Right atrium auricular region (tissue), 2 donors: Measurements from ENCODE around the gene MAFG. TPM values are rescaled to one million over a fixed set of nuclear protein-coding genes. Genes with fewer than 3 reads are reported as not detected.

Experiments used
- DNase-seq: peaks from one replicate; pipeline ENCODE4 v3.0.0-alpha.2; 2019; ENCODE audit warnings: low spot score
- H3K27ac ChIP-seq, 2 donors: fragments of 200-600 bp; sonication (generic); 1 replicate in 1 of 2; 2 replicates in 1 of 2; pipeline ENCODE4 v1.5.1; 2016 to 2019
- H3K27me3 ChIP-seq, 2 donors: fragments of 200-600 bp; sonication (generic); one replicate each; pipeline versions ENCODE4 v1.5.1 to v1.6.0; 2017 to 2019
- H3K36me3 ChIP-seq: fragments of 200-600 bp; sonication (generic); one replicate; pipeline ENCODE4 v1.5.1; 2016
- H3K4me1 ChIP-seq, 2 donors: fragments of 200-600 bp; sonication (generic); one replicate each; pipeline versions ENCODE4 v1.5.1 to v1.6.0; 2017 to 2019
- H3K4me3 ChIP-seq, 2 donors: fragments of 200-600 bp; sonication (generic); 1 replicate in 1 of 2; 2 replicates in 1 of 2; pipeline ENCODE4 v1.5.1; 2017 to 2019; ENCODE audit warnings: mild to moderate bottlenecking in 1 of 2, moderate library complexity in 1 of 2
- H3K9me3 ChIP-seq, 2 donors: fragments of 200-600 bp; sonication (generic); one replicate each; pipeline ENCODE4 v1.5.1; 2019
- total RNA-seq, 2 donors: library from RNA; depleted of rRNA; stranded (reverse); fragments of >200 nt; gene quantifications; one replicate each; pipeline ENCODE4 v1.1.0, GENCODE V29; 2016
- TF ChIP-seq, protein P1 (sequence below), 2 donors: fragments of 200-600 bp; sonication (generic); IDR thresholded peaks; one replicate each; pipeline ENCODE4 v1.5.1; 2019; ENCODE audit warnings: antibody characterized with exemption in 2 of 2

MAFG gene
- total RNA-seq, 2 donors from 2014 or later: 21.8 to 26.5 TPM

DNA sequence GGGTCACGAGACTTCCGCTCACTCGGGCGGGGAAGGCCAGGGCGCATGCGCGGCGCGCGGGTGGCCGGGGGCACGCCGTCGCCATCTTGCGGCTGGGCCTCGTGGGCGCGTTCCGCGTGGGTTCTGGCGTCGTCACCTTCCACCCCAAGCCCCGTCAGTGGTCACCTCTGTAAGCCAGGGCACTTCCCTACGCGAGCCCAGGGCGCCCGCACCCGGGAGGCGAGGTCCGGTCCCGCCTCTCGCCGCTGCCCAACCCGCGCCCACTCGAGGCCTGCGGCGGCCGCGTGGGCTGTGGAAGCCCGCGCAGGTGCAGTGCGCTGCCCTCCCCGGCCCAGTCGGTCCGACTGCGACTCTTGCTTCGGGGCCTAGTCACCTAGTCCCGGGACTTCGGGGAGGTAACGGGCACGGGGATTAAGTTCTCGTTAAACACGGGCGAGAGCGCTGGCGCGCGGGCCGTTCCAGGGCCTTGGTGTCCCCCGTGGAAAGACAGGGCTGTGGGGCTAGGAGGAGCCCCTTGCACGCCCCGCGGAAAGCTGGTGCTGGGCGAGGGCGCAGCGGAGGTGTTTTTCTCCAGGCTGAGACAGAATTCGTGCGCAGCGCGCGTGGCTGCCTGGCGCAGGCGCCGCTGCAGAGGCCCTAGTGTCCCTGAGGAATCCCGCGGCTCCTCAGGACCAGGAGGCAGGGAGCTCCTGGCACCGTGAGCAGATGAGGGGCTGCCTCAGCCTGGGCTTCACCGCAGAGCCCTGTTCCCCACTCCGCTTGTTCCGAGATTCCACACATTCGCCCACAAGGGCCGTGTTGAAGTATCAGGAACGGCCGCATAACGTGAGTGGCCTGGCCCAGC, 55.9 kb downstream of the MAFG start:
- DNase-seq: peak; percentile 95
- H3K4me1 ChIP-seq: peaks cover 0 to 50% of the 10 kb centered on the region in 2 donors
- H3K9me3 ChIP-seq: no peaks in the 10 kb centered on the region
- no peaks in the 10 kb centered on the region for H3K27me3 ChIP-seq
- H3K4me3 ChIP-seq: peak overlapping the region; percentile 63 to 81
- TF ChIP-seq, protein P1, sequence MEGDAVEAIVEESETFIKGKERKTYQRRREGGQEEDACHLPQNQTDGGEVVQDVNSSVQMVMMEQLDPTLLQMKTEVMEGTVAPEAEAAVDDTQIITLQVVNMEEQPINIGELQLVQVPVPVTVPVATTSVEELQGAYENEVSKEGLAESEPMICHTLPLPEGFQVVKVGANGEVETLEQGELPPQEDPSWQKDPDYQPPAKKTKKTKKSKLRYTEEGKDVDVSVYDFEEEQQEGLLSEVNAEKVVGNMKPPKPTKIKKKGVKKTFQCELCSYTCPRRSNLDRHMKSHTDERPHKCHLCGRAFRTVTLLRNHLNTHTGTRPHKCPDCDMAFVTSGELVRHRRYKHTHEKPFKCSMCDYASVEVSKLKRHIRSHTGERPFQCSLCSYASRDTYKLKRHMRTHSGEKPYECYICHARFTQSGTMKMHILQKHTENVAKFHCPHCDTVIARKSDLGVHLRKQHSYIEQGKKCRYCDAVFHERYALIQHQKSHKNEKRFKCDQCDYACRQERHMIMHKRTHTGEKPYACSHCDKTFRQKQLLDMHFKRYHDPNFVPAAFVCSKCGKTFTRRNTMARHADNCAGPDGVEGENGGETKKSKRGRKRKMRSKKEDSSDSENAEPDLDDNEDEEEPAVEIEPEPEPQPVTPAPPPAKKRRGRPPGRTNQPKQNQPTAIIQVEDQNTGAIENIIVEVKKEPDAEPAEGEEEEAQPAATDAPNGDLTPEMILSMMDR (IDR thresholded peaks at IDR 0.05): peak in 1 of 2 donors; percentile 68
- peak overlapping the region; percentile 93 to 95 for H3K27ac ChIP-seq
- H3K36me3 ChIP-seq: peaks cover 26% of the 10 kb centered on the region

- H3K4me1 ChIP-seq: peaks cover 0 to 56% of the 10 kb centered on the region in 2 donors
- TF ChIP-seq, protein P1 (IDR thresholded peaks at IDR 0.05): no peak
- no peaks in the 10 kb centered on the region for H3K27me3 ChIP-seq
Observed at GRCh38 chr17:81870981-81871386, 56.6 kb downstream of the MAFG start, which contains the start of gene ARHGDIA. Gene ARHGDIA (minus strand): TSS chr17:81871337. CDS start chr17:81869930, 1,407 bp downstream.

DNA sequence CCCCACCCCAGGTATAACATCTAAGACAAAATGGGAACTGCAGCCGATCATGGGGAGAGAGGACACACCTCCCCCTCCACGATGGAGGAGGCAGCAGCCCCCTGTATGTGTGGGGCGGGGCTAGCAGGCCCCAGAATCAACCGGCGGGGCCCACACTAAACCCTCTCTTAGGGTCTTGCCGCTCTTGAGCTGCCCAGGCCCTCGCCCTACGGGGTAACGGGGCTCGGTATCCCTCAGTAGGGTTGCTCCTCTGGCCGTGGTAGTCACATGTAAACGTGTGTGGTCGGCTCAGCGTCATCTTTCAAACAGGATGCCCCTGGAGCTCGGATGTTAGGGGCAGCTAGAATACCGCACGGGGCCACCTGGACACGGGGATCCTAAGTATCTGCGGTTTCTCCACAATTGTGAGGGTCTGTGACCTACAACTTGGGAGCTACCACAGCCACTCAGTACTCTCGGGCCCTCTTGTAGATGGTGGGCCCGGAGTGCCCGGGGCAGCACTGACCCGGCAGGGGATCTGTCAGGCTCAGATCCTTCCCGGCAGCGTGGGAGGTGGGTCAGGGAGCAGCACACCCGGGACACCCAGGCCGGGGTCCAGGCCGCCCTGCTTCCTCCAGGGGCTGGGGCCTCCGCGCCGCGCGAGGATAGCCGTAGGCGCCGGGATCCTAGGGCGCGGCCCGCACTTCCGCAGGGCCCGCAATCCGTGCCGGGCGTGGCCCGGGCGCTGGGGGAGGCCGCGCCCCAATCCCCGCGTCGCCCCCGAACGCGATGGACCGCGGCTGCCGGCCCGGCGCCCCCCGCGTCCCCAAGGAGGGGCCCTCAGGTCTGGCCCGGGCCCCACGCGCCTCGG, 57.2 kb downstream of the MAFG start:
- DNase-seq: no peak
- Histone ChIP-seq H3K4me3 (peak overlapping the region; percentile 63 to 81), H3K9me3 (no peaks in the 10 kb centered on the region), H3K4me1 (peaks cover 0 to 60% of the 10 kb centered on the region in 2 donors), H3K36me3 (peaks cover 26% of the 10 kb centered on the region), H3K27me3 (no peaks in the 10 kb centered on the region), H3K27ac (peak overlapping the region; percentile 93 to 95)
- TF ChIP-seq, protein P1 (IDR thresholded peaks at IDR 0.05): no peak

More at GRCh38 chr17:81870981-81871386, 56.6 kb downstream of the MAFG start, which contains the start of gene ARHGDIA:
- DNase-seq: no peak
- Histone ChIP-seq H3K9me3 (no peaks in the 10 kb centered on the region), H3K4me3 (peak within 1 kb of the TSS; percentile 63 to 81), H3K36me3 (peaks cover 26% of the 10 kb centered on the region), H3K27ac (peak within 1 kb of the TSS; percentile 93 to 95)

- Histone ChIP-seq H3K4me1 (peaks cover 0 to 60% of the 10 kb centered on the region in 2 donors), H3K36me3 (peaks cover 26% of the 10 kb centered on the region), H3K4me3 (peak overlapping the region; percentile 63 to 81), H3K27ac (peak overlapping the region; percentile 93 to 95), H3K9me3 (no peaks in the 10 kb centered on the region), H3K27me3 (no peaks in the 10 kb centered on the region)
- TF ChIP-seq, protein P1 (IDR thresholded peaks at IDR 0.05): peak; percentile 92 to 93
- no peak for DNase-seq
Observed at GRCh38 chr17:81869221-81870130, 58.1 kb downstream of the MAFG start.
